Activated T-helper 1 cell treated with anti-CD3 and anti-CD28 coated beads, Interleukin-12 subunit alpha, Interleukin-12 subunit beta, Interleukin-2, Interleukin-4 antibody, amounts not matched to agents 30 ng/mL and 10 ng/mL and 1 ng/mL, durations not matched to agents 14 hours and 24 hours and 36 hours (primary cell): ENCODE results near the gene OPN1LW. TPM values are rescaled to one million over a fixed set of nuclear protein-coding genes. Genes with fewer than 3 reads are reported as not detected.
"Not testable (repeated sequence)": the region's sequence is repeated elsewhere in the genome, so short reads cannot be mapped to it uniquely, and the experiment has no call there.

Source experiments
- DNase-seq: peaks from one replicate; pipeline ENCODE4 v3.0.0; 2021; ENCODE audit warnings: low spot score
- H3K27ac Mint-ChIP-seq: one replicate; pipeline ENCODE4 v1.8.0; 2021; ENCODE audit warnings: mild to moderate bottlenecking, mixed read lengths
- H3K27me3 Mint-ChIP-seq: one replicate; pipeline ENCODE4 v1.8.0; 2022; ENCODE audit warnings: mild to moderate bottlenecking, moderate library complexity, mixed read lengths; ENCODE audit not compliant: insufficient read depth
- H3K36me3 Mint-ChIP-seq: one replicate; pipeline ENCODE4 v1.8.0; 2021; ENCODE audit warnings: low read depth, mixed read lengths
- H3K4me1 Mint-ChIP-seq: one replicate; pipeline ENCODE4 v1.8.0; 2021; ENCODE audit warnings: low read depth, mixed read lengths
- H3K4me3 Mint-ChIP-seq: one replicate; pipeline ENCODE4 v1.8.0; 2021; ENCODE audit warnings: mild to moderate bottlenecking, moderate library complexity, mixed read lengths
- H3K9me3 Mint-ChIP-seq: one replicate; pipeline ENCODE4 v1.8.0; 2021; ENCODE audit warnings: mixed read lengths
- intact Hi-C: fragments of 100-400 bp; cut with micrococcal nuclease; formaldehyde crosslinking; loops from one replicate; pipeline ENCODE4 v1.15.1; 2024
- total RNA-seq: library from RNA; stranded (reverse); gene quantifications from 2 replicates; pipeline ENCODE4 v1.2.3, GENCODE V29; 2022

Gene OPN1LW
- total RNA-seq, 1 donor from 2014 or later = not detected

- H3K27me3 Mint-ChIP-seq = peaks cover 2% of the 10 kb centered on the region
These were observed 3.8 kb upstream of the OPN1LW start for GRCh38 chrX:154140206-154140605.

GRCh38 chrX:154140742-154141141 is 3.3 kb upstream of the OPN1LW start:
- H3K4me3 Mint-ChIP-seq = no peak overlapping the region
- no peak overlapping the region for H3K27ac Mint-ChIP-seq
- H3K27me3 Mint-ChIP-seq = peaks cover 2% of the 10 kb centered on the region
- no peaks in the 10 kb centered on the region for H3K9me3 Mint-ChIP-seq
- peaks cover 8% of the 10 kb centered on the region for H3K4me1 Mint-ChIP-seq
- H3K36me3 Mint-ChIP-seq = no peaks in the 10 kb centered on the region
- DNase-seq = no peak
- intact Hi-C loops = no loop called here

More at GRCh38 chrX:154140206-154140605, 3.8 kb upstream of the OPN1LW start:
- Mint-ChIP-seq H3K36me3 (no peaks in the 10 kb centered on the region), H3K4me3 (no peak overlapping the region), H3K9me3 (no peaks in the 10 kb centered on the region), H3K27ac (no peak overlapping the region), H3K4me1 (peaks cover 12% of the 10 kb centered on the region)
- no peak for DNase-seq
- intact Hi-C loops = no loop called here

- H3K27ac Mint-ChIP-seq = no peak overlapping the region
- H3K36me3 Mint-ChIP-seq = no peaks in the 10 kb centered on the region
These were observed 1.7 kb upstream of the OPN1LW start for GRCh38 chrX:154142386-154142785.

GRCh38 chrX:154142950-154143745 is 895 bp upstream of the OPN1LW start:
- H3K27ac Mint-ChIP-seq = no peak overlapping the region
- no peak for DNase-seq
- H3K4me1 Mint-ChIP-seq = no peaks in the 10 kb centered on the region
- no peaks in the 10 kb centered on the region for H3K36me3 Mint-ChIP-seq
- H3K9me3 Mint-ChIP-seq = no peaks in the 10 kb centered on the region
- intact Hi-C loops = no loop called here
- H3K27me3 Mint-ChIP-seq = peaks cover 2% of the 10 kb centered on the region
- no peak overlapping the region for H3K4me3 Mint-ChIP-seq

More at GRCh38 chrX:154142386-154142785, 1.7 kb upstream of the OPN1LW start:
- intact Hi-C loops = no loop called here
- no peak overlapping the region for H3K4me3 Mint-ChIP-seq
- H3K9me3 Mint-ChIP-seq = no peaks in the 10 kb centered on the region
- no peaks in the 10 kb centered on the region for H3K4me1 Mint-ChIP-seq
- H3K27me3 Mint-ChIP-seq = peaks cover 2% of the 10 kb centered on the region
- no peak for DNase-seq

GRCh38 chrX:154151030-154151429 is 7.0 kb downstream of the OPN1LW start:
- H3K4me3 Mint-ChIP-seq, H3K27ac Mint-ChIP-seq: not testable (repeated sequence)

GRCh38 chrX:154156221-154156620 is 12.2 kb downstream of the OPN1LW start:
- intact Hi-C loops, H3K4me3 Mint-ChIP-seq, H3K36me3 Mint-ChIP-seq, H3K9me3 Mint-ChIP-seq, DNase-seq, H3K27me3 Mint-ChIP-seq, H3K27ac Mint-ChIP-seq, H3K4me1 Mint-ChIP-seq: not testable (repeated sequence)

More at GRCh38 chrX:154151030-154151429, 7.0 kb downstream of the OPN1LW start:
- H3K4me1 Mint-ChIP-seq, H3K27me3 Mint-ChIP-seq, H3K36me3 Mint-ChIP-seq, intact Hi-C loops, DNase-seq, H3K9me3 Mint-ChIP-seq: not testable (repeated sequence)

- intact Hi-C loops, DNase-seq, H3K27ac Mint-ChIP-seq, H3K4me1 Mint-ChIP-seq, H3K9me3 Mint-ChIP-seq, H3K27me3 Mint-ChIP-seq, H3K4me3 Mint-ChIP-seq, H3K36me3 Mint-ChIP-seq: not testable (repeated sequence)
These were observed 13.2 kb downstream of the OPN1LW start for GRCh38 chrX:154157207-154157606.

- H3K9me3 Mint-ChIP-seq, DNase-seq, H3K36me3 Mint-ChIP-seq, H3K27me3 Mint-ChIP-seq, H3K4me1 Mint-ChIP-seq, H3K4me3 Mint-ChIP-seq, H3K27ac Mint-ChIP-seq, intact Hi-C loops: not testable (repeated sequence)
These were observed 15.3 kb downstream of the OPN1LW start for GRCh38 chrX:154159345-154159744.

GRCh38 chrX:154164902-154165301 is 20.9 kb downstream of the OPN1LW start:
- H3K9me3 Mint-ChIP-seq, H3K4me1 Mint-ChIP-seq, H3K36me3 Mint-ChIP-seq, H3K27ac Mint-ChIP-seq, H3K27me3 Mint-ChIP-seq, H3K4me3 Mint-ChIP-seq, DNase-seq, intact Hi-C loops: not testable (repeated sequence)

GRCh38 chrX:154168384-154168783 is 24.3 kb downstream of the OPN1LW start:
- DNase-seq, H3K9me3 Mint-ChIP-seq, H3K36me3 Mint-ChIP-seq, intact Hi-C loops, H3K27me3 Mint-ChIP-seq, H3K27ac Mint-ChIP-seq, H3K4me3 Mint-ChIP-seq, H3K4me1 Mint-ChIP-seq: not testable (repeated sequence)

GRCh38 chrX:154172535-154172943 is 28.5 kb downstream of the OPN1LW start:
- H3K27me3 Mint-ChIP-seq, H3K4me1 Mint-ChIP-seq, H3K27ac Mint-ChIP-seq, DNase-seq, H3K4me3 Mint-ChIP-seq, H3K9me3 Mint-ChIP-seq, intact Hi-C loops, H3K36me3 Mint-ChIP-seq: not testable (repeated sequence)

GRCh38 chrX:154174356-154174755 is 30.3 kb downstream of the OPN1LW start:
- H3K27ac Mint-ChIP-seq, intact Hi-C loops, H3K4me1 Mint-ChIP-seq, DNase-seq, H3K4me3 Mint-ChIP-seq, H3K9me3 Mint-ChIP-seq, H3K27me3 Mint-ChIP-seq, H3K36me3 Mint-ChIP-seq: not testable (repeated sequence)

GRCh38 chrX:154182296-154182695 is 38.3 kb downstream of the OPN1LW start, which contains the start of gene OPN1MW:
Gene OPN1MW, plus strand, starts transcription at chrX:154182596. Its CDS starts 82 bp downstream, at chrX:154182678.
- H3K9me3 Mint-ChIP-seq, H3K36me3 Mint-ChIP-seq, DNase-seq, H3K27ac Mint-ChIP-seq, H3K4me3 Mint-ChIP-seq, H3K4me1 Mint-ChIP-seq, H3K27me3 Mint-ChIP-seq, intact Hi-C loops: not testable (repeated sequence)
